Fibroblast of upper back skin (primary cell): ENCODE results near the gene PTPRT.

ENCODE experiments used
- DNase-seq: peaks from one replicate; pipeline ENCODE4 v3.0.0-alpha.2; 2013

PTPRT gene

GRCh38 chr20:42158272-42158671 is 1031.4 kb downstream of the PTPRT start:
- DNase-seq = no peak

GRCh38 chr20:42155586-42155985 is 1034.1 kb downstream of the PTPRT start:
- no peak for DNase-seq

- no peak for DNase-seq
Observed at GRCh38 chr20:42152575-42152974, 1037.1 kb downstream of the PTPRT start.

- DNase-seq = no peak
Observed at GRCh38 chr20:42150230-42150629, 1039.5 kb downstream of the PTPRT start.

GRCh38 chr20:42138729-42139128 is 1051.0 kb downstream of the PTPRT start:
- DNase-seq = no peak

- no peak for DNase-seq
Observed at GRCh38 chr20:42134265-42135098, 1055.2 kb downstream of the PTPRT start.

GRCh38 chr20:42130810-42131596 is 1058.7 kb downstream of the PTPRT start:
- DNase-seq = no peak

- no peak for DNase-seq
Observed at GRCh38 chr20:42125426-42125825, 1064.3 kb downstream of the PTPRT start.

GRCh38 chr20:42123981-42124473 is 1065.7 kb downstream of the PTPRT start:
- no peak for DNase-seq

- no peak for DNase-seq
Observed at GRCh38 chr20:42118409-42119125, 1071.1 kb downstream of the PTPRT start.

- DNase-seq = no peak
Observed at GRCh38 chr20:42118001-42118400, 1071.7 kb downstream of the PTPRT start.

GRCh38 chr20:42113236-42113635 is 1076.5 kb downstream of the PTPRT start:
- no peak for DNase-seq

- DNase-seq = no peak
Observed at GRCh38 chr20:42112161-42112560, 1077.5 kb downstream of the PTPRT start.

GRCh38 chr20:42111349-42111748 is 1078.4 kb downstream of the PTPRT start:
- DNase-seq = no peak

GRCh38 chr20:42110301-42110700 is 1079.4 kb downstream of the PTPRT start:
- DNase-seq = no peak

- DNase-seq = no peak
Observed at GRCh38 chr20:42102000-42102399, 1087.7 kb downstream of the PTPRT start.

- DNase-seq = no peak
Observed at GRCh38 chr20:42100137-42100704, 1089.5 kb downstream of the PTPRT start.

GRCh38 chr20:42099101-42099500 is 1090.6 kb downstream of the PTPRT start:
- DNase-seq = no peak

GRCh38 chr20:42098418-42098817 is 1091.3 kb downstream of the PTPRT start:
- DNase-seq = no peak

GRCh38 chr20:42097741-42098140 is 1092.0 kb downstream of the PTPRT start:
- DNase-seq = no peak

- DNase-seq = no peak
Observed at GRCh38 chr20:42095221-42095620, 1094.5 kb downstream of the PTPRT start.

- no peak for DNase-seq
Observed at GRCh38 chr20:42093542-42094440, 1095.9 kb downstream of the PTPRT start.
